ENCODE measurements around the gene MRPS6. TPM values are rescaled to one million over a fixed set of nuclear protein-coding genes. Genes with fewer than 3 reads are reported as not detected.

The MRPS6 gene
- total and polyA plus RNA-seq, 10 of the 15 experiments (the other 5 are each of a cell fraction or from before 2014, with no cell fraction given) = 32.5 to 232 (median 90.3) TPM

DNA sequence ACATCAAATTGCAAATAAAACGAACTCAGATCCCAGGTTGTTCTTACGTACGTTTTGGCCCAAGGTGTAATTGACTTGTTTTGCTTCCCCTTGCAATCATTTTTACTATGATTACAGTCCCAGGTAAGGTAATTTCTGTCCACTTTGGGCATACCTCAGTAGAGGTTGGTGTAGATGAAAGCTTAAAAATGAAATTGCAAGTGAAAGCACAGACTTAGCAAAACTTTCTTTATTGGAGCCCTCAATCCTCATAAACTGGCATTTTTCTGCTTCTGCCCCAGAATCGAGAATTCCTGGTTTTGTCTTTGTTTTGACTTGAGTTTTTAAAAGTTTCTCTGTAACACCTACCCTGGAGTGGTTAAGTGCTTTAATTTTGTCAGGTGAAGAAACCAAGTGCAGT lies 9.4 kb downstream of the MRPS6 start (continued):
- no peak for TF ChIP-seq ZNF384 (IDR thresholded peaks at IDR 0.05; ENCODE audit: borderline replicate concordance, low read depth, low read length)
- no peak for TF ChIP-seq BACH1 (IDR thresholded peaks at IDR 0.05; ENCODE audit: borderline replicate concordance)

- no peak for TF ChIP-seq POLR2AphosphoS2 (IDR thresholded peaks at IDR 0.05; ENCODE audit: low read depth, low read length)
- TF ChIP-seq, protein P1, sequence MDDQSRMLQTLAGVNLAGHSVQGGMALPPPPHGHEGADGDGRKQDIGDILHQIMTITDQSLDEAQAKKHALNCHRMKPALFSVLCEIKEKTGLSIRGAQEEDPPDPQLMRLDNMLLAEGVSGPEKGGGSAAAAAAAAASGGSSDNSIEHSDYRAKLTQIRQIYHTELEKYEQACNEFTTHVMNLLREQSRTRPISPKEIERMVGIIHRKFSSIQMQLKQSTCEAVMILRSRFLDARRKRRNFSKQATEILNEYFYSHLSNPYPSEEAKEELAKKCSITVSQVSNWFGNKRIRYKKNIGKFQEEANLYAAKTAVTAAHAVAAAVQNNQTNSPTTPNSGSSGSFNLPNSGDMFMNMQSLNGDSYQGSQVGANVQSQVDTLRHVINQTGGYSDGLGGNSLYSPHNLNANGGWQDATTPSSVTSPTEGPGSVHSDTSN (IDR thresholded peaks at IDR 0.05; ENCODE audit: insufficient replicate concordance, low read depth, low read length) = no peak
- TF ChIP-seq CUX1 (IDR thresholded peaks at IDR 0.05; ENCODE audit: insufficient replicate concordance, low read depth, low read length) = no peak
- TF ChIP-seq ZSCAN29 (IDR thresholded peaks at IDR 0.05) = no peak
- no peak for TF ChIP-seq TAF1 (IDR thresholded peaks at IDR 0.05; ENCODE audit: borderline replicate concordance, low read depth, low read length)
- no peak for TF ChIP-seq SP1 (IDR thresholded peaks at IDR 0.05; ENCODE audit: low read depth, low read length)
- TF ChIP-seq JUND (IDR thresholded peaks at IDR 0.05; ENCODE audit: low read depth, low read length) = no peak
- TF ChIP-seq MTA2 (IDR thresholded peaks at IDR 0.05; ENCODE audit: low read depth) = no peak
- H3K4me1 ChIP-seq (ENCODE audit: control insufficient read depth, insufficient read depth, low read length) = peaks cover 22% of the 10 kb centered on the region
- ChIA-PET RAD21 (ENCODE audit: unreplicated experiment) (interaction anchor here (0.9 to 2.4 kb wide), 3 partner anchors 25 to 106 kb away, joined by 3 to 8 read pairs (median 3); no protein-coding TSS in a partner anchor), CTCF (interaction anchor here (0.6 to 6.2 kb wide), 3 partner anchors 8 to 160 kb away, joined by 3 to 29 read pairs (median 24); no protein-coding TSS in a partner anchor), POLR2A (interaction anchor here (0.6 kb wide), 2 partner anchors 19 to 175 kb away, joined by 3 read pairs; no protein-coding TSS in a partner anchor), SMC1A (ENCODE audit: uncharacterized antibody, unreplicated experiment) (interaction anchor here (0.8 to 1.4 kb wide), 3 partner anchors 37 to 169 kb away, joined by 3 to 5 read pairs (median 3); no protein-coding TSS in a partner anchor)
- no peaks in the 10 kb centered on the region for H3K9me3 ChIP-seq (replicated peaks; ENCODE audit: control insufficient read depth, insufficient read depth, low read length)
- no peaks in the 10 kb centered on the region for H3K27me3 ChIP-seq (replicated peaks in 1 of 2; ENCODE audit: control insufficient read depth in 2 of 2, insufficient read depth in 2 of 2, low read length in 1 of 2)
- ATAC-seq (peak; percentile 16), FAIRE-seq (no peak), DNase-seq (ENCODE audit: low read depth, low spot score) (no peak)
- H3K4me3 ChIP-seq = peak overlapping the region; percentile 4; the same call in 1 of the 2 replicates
- H3K36me3 ChIP-seq (ENCODE audit: control insufficient read depth in 2 of 2, insufficient read depth in 2 of 2, low read length in 1 of 2) = peaks cover 0 to 4% of the 10 kb centered on the region in 2 experiments; a peak in 3 of 4 replicates
- in situ Hi-C loops (cut with MboI) = loop anchor here (10.0 kb wide), 1 partner anchor 159 kb away; no protein-coding TSS in a partner anchor
- H3K4me2 ChIP-seq (ENCODE audit: control insufficient read depth, insufficient read depth) = peak overlapping the region; percentile 3; the same call in 1 of the 2 replicates
- H4K20me1 ChIP-seq (ENCODE audit: control insufficient read depth, insufficient read depth) = no peaks in the 10 kb centered on the region
- peaks cover 91% of the 10 kb centered on the region for H3K79me2 ChIP-seq (ENCODE audit: control insufficient read depth, insufficient read depth, low read length)
- H3K9ac ChIP-seq (ENCODE audit: control insufficient read depth, insufficient read depth, low read length) = no peak overlapping the region
- H2AFZ ChIP-seq (ENCODE audit: control insufficient read depth, low read depth, low read length) = no peak overlapping the region
- BruUV-seq (replicated peaks) = no TSS peak
- WGBS (ENCODE audit: insufficient coverage, insufficient replicate concordance, low lambda C conversion rate, missing lambda C conversion rate) = 26% methylated on average over 3 of the region's 3 CpGs
- intact Hi-C loops (cut with micrococcal nuclease; ENCODE audit: unreplicated experiment) = no loop called here
- no peak overlapping the region for H3K27ac ChIP-seq (ENCODE audit: control insufficient read depth, insufficient read depth)
Observed at GRCh38 chr21:34083357-34083756, 10.0 kb downstream of the MRPS6 start.

Measured in GM12878 (cell line).